GM12874 (cell line): Measurements from ENCODE around the gene MGMT.

ENCODE experiments used
- CTCF ChIP-seq: IDR thresholded peaks from 2 replicates; pipeline ENCODE4 v1.5.1; 2011; ENCODE audit warnings: low read depth, mild to moderate bottlenecking, control low read depth, low read length, moderate library complexity; ENCODE audit not compliant: insufficient read depth

MGMT gene

DNA sequence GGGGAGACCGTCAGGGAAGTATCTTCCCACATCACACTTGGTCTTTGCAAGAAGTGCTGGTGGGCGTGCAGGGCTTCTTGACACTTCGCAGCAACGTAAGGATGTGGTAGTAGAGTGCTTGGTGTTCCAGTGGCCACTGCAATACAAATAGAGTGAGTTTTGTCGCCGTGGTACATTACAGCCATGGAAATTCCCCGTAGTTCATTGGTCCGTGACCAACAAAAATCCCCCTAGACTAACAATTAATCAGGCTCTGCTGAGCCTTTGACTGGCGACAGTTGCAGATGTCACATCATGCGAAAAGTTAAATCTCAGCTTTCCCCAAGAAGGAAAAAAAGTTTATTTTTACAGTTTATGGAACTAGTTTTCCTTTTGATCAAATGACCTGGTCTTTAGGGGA, 134.7 kb downstream of the MGMT start:
- TF ChIP-seq CTCF = no peak

GRCh38 chr10:129602938-129603535, 136.0 kb downstream of the MGMT start:
- no peak for TF ChIP-seq CTCF

- TF ChIP-seq CTCF = no peak
These were observed 137.4 kb downstream of the MGMT start for GRCh38 chr10:129604333-129605032.

GRCh38 chr10:129605266-129605985, 138.4 kb downstream of the MGMT start:
- no peak for TF ChIP-seq CTCF

- TF ChIP-seq CTCF = no peak
These were observed 139.0 kb downstream of the MGMT start for GRCh38 chr10:129605986-129606518.

DNA sequence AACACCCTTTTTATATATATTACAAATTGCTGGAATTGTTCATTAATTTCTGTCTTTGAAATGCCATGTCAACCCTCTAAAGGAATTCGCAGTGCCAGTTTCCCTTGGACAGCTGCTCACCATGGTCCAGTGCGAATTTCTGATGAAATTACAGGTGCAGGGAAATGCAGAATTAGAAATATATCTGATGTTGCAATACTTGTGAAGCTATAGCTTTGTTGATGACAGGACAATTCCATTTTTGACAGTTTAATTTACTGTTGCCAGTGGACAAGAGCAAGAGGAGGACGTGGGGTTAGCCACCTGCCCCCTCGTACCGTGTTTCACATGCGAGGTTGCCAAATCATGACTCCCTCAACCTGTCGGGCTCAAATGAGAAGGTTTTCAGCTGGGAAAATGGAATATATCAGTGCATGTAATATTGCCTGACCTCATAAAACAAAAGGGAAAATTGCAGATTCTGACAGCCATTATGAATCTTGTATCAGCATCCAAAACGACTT, 140.6 kb downstream of the MGMT start:
- no peak for TF ChIP-seq CTCF

- no peak for TF ChIP-seq CTCF
These were observed 141.6 kb downstream of the MGMT start for GRCh38 chr10:129608653-129609052.
